Mesenteric fat pad (tissue), 1 donor: ENCODE data around the gene NDUFB5. TPM values are rescaled to one million over a fixed set of nuclear protein-coding genes. Genes with fewer than 3 reads are reported as not detected.
"Not testable (repeated sequence)": the region's sequence is repeated elsewhere in the genome, so short reads cannot be mapped to it uniquely, and the experiment has no call there.

ENCODE experiments used
- DNase-seq: peaks from one replicate; pipeline ENCODE4 v3.0.0-alpha.2; 2020; ENCODE audit warnings: low spot score
- total RNA-seq: library from RNA; stranded (reverse); fragmentation: NEBNext Ultra II Directional; extraction: Animal tissue kit (Norgen Biotek cat#: 25700); gene quantifications from one replicate; pipeline ENCODE4 v1.2.1, GENCODE V29; 2021
- donor health status: DM: yes; HTN: yes; CAD: no.

Gene NDUFB5
- total RNA-seq, 1 donor from 2014 or later = 96.2 TPM

DNA sequence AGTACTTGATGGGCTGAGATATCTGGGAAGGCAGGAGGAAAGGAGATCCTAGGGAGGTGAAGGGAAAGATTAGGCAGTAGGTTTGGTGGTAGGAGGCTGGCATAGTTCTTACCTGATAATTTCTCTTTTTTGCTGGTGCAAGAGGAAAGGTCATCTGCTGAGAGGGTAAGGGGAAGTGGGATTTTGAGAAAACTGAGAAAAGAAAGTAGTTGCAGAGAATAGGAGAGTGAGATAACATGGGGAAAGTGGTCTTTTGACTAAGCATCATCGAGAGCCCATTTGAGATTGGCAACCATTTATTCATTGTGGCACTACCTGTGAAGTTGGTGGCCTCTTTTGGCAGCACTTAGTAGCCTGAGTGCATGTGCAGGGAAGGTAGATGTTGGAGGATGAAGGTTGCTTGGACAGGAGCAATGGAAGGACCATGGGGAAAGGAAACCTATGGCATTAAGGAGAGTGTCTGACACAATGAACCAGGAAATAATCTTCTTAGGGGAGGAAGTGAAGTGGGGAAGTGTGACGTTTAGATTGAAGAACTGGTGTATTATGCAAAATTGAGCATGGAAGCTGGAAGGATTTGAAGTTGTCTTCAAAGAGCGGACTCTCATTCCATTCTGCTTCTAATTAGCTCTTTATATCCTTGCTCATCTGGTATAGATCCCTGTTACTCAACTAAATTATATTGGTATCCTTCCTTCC is 26.3 kb downstream of the NDUFB5 start:
- DNase-seq = no peak

DNA sequence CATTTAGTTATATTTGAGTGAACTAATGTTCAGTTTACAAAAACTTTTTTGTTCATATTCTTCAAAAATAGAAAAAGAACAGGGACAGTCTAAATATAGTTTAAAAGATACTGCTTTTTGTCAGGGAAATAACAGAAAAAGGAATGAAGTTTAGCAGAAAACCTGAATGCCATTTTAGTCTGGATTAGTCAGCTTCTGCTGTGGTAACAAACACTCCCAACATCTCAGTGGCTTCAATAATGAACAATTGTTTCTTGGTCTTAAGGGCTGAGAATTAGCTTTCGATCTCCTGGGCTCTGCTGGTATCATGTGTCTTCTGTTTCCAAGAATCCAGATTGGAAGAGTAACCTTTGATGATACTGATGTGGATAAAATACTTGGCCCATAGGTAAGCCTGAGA is 35.9 kb downstream of the NDUFB5 start:
- no peak for DNase-seq

DNA sequence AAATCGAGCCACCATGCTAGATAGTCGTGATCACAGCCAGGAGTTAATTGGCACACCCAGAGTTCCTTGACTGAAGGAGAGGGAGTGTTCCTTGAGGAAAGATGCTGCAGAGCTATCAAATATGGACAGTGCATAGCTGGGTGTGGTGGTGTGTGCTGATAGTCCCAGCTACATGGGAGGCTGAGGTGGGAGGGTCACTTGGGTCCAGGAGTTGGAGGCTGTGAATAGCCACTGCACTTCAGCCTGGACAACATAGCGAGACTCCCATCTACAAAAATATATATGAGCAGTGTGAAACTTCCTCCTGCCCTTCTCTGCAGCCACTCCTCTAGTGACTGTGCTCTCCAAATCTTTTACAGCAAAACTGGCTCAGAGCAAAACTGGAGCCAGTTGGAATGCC is 38.3 kb downstream of the NDUFB5 start:
- no peak for DNase-seq

DNA sequence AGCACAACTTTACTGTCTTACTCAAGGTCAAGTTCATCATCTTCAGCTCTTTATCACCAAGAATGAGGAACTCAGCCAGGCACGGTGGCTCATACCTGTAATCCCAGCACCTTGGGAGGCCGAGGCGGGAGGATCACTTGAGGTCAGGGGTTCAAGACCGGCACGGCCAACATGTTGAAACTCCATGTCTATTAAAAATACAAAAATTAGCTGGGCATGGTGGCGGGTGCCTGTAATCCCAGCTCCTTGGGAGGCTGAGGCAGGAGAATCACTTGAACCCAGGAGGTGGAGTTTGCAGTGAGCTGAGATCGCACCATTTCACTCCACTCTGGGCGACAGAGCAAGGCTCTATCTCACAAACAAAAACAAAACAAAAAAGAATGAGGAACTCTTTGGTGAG is 39.2 kb downstream of the NDUFB5 start:
- DNase-seq = not testable (repeated sequence)

DNA sequence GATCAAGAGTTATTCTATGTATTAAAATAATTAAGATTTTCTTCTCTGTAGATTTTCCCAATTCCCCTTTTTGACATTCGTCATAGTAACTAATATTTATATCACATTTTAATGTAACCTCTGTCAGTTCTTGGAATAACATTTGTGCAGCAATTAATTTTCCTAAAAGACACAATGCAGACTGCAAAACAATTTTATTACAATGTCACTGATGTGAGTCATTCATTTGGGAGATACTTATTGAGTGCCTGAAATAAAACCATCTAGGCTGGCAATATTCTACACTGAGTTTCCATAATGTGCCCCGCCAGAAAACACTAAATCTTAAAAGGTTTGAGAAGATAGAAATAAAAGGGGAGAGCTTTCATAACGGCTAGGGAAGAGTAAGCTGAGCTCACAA is 41.6 kb downstream of the NDUFB5 start:
- no peak for DNase-seq

DNA sequence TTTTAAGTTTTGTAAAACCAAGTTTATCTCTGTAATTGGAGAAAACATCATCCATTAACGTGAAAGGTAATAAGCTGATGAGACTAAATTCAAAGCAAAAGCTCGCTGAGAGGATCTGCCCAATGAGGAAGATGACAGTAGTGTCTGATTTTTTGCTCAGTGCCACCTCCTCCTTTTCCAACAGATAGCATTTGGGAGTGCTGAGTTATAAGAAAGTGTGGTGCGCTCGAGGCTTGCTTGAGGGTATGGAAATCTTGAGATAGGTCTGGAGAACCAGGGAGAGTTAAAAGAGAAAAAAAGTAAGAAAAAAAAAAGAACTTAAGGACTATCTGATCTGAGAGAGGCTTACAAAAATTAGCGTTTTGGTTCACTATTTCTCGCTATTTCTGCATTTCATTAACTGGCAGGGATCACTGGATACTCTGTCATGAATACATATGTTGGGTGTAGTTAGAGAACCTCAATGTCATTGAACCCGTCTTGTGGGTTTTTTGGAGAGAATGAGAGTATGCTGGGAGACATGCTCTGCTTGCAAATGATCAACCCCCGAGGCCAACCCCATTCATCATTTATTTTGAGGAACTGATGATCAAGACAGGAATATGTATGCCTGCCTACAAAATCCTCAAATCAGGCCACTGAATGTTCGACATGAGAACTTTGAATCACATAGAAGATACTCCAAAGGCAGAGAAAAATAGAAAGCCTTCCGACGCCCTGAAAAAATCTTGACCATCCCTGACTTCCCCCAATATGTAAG is 47.3 kb downstream of the NDUFB5 start:
- no peak for DNase-seq

DNA sequence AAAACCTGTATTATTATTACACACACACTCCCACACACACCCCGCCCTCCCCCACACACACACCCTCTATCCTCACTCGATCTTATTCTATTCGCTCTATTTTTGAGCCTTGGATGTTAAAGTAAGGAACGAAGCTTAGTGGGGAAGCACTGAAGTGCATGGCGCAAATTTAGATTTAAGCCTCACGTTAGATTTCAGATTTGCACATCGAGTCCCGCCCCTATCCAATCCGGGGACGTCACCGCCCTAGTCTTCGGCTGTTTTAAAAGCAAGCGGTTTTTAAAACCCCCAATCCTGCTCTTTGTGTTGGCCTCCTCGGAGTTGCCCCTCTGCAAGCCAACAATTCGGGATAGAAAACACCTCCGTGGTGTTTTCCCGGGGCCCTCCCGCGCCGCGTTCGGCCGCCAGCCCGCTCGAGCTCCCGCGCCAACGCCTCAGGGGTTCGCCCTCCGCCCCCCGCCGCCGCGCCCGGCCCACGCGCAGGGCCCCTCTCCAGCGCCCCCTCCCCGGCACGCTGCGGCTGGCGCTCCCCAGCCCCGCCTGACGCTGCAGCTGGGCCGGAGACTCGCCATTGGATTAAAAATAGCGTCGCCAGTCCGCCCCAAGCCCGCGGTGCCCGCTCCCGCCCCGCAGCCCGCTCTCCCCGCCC is 48.0 kb downstream of the NDUFB5 start, which contains the start of gene USP13:
Gene USP13 (plus strand): TSS at position 594 of the 649 bp plus-strand sequence. CDS start 186 bp downstream, outside the sequence.
- DNase-seq = peak; percentile 88

DNA sequence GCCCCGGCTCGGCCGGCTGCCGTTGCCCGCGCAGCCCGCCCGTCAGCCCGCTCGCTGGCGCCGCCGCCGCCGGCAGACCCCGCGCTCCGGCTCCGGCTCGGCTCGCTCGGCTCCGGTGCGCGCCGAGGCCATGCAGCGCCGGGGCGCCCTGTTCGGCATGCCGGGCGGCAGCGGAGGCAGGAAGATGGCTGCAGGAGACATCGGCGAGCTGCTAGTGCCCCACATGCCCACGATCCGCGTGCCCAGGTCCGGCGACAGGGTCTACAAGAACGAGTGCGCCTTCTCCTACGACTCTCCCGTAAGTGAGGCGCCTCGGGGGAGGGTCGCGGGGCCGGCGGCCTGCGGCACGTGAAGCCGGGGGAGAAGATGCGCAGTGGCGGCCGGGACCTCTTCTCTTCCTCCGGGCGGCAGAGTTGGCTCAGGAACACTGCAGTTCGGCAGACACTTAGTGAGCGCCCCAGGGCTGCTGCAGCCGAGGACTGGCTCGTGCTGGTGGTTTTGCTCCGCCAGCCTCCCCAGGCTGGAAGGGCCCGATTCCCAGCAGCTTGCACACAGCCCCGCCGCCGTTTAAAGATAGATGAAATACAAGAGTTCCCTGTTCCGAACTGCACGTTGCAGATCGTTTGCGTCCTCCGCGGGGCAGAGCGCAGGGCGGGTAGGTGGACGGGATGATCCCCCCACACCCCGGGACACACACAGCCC is 48.7 kb downstream of the NDUFB5 start:
- DNase-seq = peak; percentile 90

DNA sequence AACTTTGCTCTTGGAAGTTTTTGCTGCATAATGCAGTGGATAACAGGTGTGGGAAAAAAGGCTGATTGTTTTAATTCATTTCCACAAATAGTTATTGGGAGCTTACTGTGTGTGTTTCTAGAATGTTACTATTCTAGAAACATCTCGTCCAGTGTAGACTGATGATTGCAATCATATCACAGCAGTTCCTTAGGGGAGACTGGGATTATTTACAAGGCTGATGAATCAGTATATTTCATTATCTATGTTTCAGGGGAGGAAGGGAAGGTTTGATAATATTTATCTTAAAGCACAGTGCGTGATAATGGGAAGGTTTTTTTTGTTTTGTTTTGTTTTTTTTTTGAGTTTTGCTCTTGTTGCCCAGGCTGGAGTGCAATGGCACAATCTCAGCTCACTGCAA is 50.6 kb downstream of the NDUFB5 start:
- DNase-seq = no peak

DNA sequence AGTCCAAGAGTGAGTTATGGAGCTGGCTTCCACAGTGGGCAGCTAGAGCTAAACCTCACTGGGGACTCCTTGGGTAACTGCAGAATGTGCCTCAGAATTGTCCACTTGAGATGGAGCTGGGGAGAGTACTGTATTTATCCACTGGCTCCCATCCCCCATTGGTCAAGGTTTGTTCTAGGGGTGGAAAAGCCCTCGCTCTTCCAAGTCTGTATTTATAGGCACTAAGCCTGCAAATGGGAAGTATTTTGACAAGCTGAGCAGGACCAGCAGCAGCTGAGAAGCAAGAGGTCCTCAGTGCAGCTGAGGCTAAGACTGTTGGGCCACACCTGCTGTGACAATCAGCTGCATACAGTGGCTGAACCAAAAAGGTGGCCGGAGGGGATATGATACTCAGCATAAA is 54.0 kb downstream of the NDUFB5 start:
- DNase-seq = no peak

DNA sequence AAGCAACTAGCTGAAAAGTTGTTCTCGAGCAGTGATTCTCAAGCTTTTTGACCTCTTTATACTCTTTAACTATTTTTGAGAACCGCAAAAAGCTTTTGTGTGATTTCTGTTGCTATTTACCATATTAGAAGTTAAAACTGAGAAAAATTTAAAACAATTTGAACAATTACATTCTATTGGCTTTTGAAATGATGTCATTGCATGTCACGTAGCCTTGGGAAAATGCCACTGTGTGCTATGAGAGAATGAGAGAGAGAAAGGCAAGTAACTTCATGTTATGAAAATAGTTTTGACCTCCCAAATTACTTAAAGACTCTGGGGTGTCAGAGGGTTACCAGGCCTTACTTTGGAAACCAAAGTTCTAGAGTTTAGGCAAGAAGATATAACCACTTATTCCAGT is 56.3 kb downstream of the NDUFB5 start:
- no peak for DNase-seq

DNA sequence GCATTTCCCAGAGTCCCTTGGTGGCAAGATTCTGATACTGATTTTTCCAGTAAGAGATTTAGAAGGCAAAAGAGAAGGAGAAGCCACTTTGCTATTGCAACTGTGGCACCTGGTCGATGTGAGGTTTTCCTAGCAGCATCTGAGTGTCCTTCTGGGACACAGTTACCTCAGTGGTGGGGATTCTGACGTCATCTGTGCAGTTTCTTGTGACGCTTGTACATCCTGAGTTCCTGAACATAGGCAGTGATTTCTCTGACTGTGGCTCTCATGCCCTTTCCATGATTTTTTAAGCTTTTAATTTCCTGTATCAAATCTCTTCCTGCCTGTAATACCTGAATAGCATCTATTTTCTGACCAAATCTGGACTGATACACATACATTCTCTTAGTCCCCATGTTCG is 57.2 kb downstream of the NDUFB5 start:
- DNase-seq = no peak

DNA sequence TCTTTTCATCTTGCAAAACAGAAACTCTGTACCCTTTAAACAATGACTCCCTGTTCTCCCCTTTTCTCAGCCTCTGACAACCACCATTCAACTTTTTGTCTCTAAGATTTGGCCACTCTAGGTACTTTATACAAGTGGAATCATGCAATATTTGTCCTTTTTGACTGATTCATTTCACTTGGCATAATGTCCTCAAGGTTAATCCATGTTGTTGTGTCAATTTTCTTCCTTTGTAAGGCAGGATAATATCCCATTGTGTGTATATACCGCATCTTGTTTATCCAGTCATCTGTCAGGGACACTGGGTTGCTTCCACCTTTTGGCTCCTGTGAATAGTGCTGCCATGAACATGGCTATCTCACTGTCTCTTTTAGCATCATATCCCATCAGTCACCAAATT is 58.5 kb downstream of the NDUFB5 start:
- no peak for DNase-seq

DNA sequence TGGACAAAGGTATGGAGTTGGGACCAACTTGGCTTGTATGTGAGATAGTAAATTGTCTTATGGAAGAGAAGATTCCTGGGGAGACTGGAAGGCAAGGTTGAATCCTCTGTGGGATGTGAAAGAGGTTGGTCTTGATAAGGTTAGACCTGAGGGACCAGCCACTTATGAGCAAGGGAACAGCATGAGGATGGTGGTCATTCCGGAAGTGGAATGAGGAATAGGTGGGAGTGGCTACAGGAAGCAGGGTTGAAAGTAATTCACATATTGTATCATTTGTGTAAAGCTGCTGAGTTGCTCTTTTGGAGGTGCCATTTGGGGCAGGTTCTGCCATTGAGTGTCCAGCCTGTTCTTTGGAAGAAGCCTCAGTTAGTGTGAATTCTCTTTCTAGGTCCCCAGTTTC is 61.4 kb downstream of the NDUFB5 start:
- DNase-seq = no peak

DNA sequence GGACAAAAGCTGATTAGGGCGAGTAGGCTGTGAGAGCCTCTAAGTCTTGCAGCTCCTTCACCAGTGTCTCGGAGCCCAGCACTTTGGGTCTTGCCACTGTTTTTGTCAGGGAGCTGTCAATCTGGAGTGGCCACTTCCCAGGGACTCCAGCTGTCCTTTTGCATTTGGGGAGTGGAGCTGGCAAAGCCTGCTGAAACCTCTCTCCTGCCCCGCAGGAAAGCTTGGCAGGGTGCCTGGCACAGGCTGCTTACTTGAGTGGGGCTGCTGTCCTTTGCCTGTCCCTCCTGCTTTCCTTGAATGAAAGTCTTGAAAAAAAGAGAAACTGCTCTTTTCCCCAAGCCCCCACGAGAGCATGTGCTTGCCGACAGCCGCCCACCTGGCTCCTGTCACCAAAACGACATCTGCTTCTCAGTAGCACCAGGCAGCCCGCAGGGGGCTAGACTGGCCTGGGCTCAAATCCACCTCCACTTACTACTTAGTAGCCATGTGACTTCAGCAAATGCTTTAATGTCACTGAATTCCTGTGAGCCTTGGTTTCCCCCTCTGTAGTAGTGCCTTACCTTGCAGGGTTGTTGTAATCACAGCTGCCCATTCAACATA is 61.9 kb downstream of the NDUFB5 start:
- no peak for DNase-seq

DNA sequence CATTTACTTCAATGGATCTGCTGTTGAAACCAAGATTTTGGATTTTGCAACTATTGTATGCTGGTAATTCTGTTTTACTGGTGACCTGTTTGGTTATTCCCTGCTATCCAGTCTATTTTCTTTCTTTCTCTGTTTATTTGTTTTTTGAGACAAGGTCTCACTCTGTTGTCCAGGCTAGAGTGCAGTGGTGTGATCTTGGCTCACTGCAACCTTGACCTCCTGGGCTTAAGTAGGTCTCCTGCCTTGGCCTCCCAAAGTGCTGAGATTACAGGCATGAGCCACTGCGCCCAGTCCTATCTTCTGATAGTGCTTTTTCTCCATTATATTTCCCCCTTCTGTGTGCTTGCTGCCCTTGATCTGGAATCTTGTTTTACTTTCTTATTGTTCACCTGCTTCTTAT is 63.8 kb downstream of the NDUFB5 start:
- no peak for DNase-seq

DNA sequence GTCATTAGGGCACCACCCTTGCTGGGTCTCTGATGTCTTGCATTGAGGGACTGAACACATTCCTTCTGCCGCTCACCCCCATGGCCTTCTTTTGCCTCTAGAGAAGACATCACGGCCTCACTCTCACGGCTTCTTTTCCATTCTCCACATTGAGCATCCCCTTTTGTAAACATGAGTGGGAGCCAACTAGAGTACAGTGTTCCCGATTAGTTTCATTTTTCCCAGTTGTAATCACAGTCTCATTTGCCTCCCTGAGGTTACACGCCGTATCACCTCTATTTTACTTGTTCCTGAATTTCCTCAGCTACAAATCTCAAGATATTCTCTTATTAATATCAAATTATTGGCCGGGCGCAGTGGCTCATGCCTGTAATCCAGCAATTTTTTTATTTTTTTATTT is 65.7 kb downstream of the NDUFB5 start:
- no peak for DNase-seq

DNA sequence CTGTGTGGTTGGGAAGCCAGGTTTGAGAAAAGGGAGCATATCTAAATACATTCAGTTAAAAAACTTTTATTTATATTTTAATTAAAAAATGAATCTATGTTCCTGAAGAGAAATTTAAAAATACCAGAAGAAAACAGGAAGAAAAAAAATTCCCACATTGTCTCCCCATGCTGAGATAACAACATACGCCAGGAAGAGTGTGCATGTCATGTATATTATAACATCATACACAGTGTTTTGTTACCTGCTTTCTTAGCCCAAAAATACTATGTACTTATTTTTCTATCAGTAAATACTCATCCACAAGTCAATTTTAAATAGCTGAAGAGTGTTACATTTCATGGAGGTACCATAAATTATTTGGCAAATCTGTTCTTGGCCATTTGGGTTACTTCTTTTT is 66.7 kb downstream of the NDUFB5 start:
- no peak for DNase-seq

DNA sequence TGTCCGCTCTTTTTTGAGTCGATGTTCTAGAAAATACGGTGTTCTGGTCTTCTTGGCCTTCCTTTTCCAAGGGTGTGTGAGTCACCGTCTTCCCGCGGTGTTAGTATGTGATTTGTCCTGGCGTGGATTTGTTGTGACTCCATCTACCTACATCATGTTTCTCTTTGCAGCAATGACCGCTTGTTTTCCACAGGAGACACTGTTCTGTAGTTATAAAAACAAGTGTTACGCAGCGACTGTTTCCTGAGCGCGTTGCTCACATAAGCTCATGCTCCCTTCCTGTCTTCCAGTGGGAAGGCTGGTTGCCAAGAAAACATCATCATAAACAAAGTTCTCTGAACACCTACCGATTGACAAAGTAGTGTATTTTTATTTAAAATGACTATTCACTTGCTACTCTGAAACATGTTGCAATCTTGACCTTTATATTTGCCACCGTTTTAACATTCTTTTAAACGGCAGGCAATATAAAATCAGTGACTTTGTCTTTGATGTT is 67.2 kb downstream of the NDUFB5 start:
- no peak for DNase-seq

DNA sequence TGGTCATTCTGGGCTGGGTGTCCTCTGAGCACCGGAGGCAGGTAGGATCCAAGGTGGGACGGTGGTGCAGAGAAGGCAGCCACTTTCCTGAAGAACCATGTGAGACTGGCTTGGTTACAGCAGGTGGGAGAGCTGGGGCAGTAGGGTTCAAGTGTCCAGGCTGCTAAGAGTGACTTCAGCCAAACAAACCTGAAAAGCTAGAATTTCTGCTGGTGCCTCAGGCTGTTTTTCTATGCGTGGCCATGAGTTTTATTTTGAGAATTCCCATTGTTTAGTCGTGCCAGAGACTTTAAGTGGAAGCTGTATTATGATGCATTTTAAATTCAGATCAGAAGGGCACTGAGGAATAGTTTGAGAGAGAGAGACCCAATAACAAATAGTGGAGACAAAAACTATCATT is 68.3 kb downstream of the NDUFB5 start:
- no peak for DNase-seq

DNA sequence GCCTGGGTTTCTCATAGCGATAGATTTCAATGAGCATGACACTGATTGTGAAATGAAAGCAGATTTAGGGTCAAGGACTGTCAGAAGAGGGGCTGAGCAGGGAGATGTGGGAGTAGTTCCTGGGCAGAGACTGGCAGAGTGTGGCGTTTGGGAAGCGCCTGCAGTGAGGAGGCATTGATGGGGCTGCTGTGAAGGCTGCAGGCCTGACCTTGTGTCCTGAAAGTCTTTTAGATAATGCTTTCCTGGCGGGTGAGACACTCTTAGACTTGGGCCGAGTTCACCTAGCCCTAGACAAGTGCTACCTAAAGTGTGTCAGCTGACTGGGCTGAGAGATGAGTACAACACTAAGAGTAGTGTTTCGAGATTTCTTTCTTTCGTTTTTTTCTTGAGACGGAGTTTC is 68.9 kb downstream of the NDUFB5 start:
- DNase-seq = no peak
